HG02623 (cell line): ENCODE results near the gene MOK.

Source experiments
- ATAC-seq: cut with Tn5 transposase; IDR thresholded peaks from one replicate; pipeline ENCODE4 v1.9.1; 2021; ENCODE audit warnings: moderate library complexity; ENCODE audit not compliant: unreplicated experiment

Gene MOK

GRCh38 chr14:102285106-102285505 lies 19.9 kb downstream of the MOK start:
- no peak for ATAC-seq

DNA sequence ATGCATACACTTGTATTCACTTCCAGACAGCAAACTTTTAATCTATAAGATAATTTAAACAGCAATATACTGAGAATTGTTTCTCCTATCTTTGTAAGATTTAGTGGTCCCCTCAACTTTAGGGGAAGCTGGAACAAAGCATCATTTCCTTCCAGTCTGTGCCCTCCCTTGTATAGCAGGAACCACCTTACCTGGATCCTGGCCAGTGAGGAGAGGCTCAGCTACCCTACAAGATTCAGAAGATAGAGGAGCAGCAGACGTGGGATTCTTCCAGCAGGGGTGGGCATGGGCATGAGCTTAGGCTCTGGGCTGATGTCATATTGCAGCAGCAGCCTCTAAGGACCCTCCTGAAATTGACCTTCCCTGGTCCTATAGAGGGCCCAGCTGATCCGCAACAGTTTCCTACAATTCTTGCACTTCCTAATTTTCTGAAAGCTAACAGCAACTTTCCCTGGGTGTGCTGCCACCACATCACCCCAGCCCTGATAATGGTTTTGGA lies 21.3 kb downstream of the MOK start:
- no peak for ATAC-seq

- no peak for ATAC-seq
These were observed 22.1 kb downstream of the MOK start for GRCh38 chr14:102282751-102283465.

DNA sequence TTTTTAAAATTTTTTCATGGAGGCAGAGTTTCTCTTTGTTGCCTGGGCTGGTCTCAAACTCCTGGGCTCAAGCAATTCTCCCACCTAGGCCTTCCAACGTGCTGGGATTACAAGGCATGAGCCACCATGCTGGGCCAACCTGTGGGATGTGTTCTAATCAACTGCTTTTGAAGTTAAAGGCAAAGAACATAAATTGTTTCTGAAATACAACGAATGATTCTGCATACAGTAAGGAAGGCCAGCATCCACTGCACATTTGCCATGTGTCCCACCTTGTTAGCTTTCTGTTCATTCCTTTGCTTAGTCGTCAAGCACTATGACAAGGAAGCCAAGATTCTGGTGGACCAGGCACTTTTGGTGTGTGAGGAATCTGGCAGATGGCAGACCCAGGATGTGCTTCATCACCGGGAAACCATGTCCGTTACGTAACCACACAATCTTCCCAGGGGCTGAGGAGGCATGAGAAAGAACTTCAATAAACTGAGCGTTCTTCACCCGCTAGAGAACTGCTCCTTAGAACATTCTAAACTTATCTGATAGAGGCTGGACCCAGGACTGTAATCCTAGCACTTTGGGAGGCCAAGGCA lies 24.5 kb downstream of the MOK start:
- ATAC-seq, result no peak

- no peak for ATAC-seq
These were observed 25.1 kb downstream of the MOK start for GRCh38 chr14:102279688-102280348.

- no peak for ATAC-seq
These were observed 25.7 kb downstream of the MOK start for GRCh38 chr14:102279282-102279681.

DNA sequence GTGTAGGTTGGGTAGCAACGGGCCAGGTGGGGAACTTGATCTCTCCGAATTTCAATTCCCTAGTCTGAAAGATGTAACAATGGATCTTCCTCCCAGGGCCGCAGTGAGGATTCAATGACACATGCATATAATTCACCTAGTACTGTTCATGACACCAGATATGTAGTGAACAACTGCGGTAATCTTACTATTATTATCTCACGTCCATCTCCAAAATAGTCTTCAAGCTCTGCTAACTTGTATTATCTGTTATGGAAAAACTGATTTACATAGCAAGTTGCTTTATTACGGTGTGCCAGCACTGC lies 26.4 kb downstream of the MOK start:
- ATAC-seq, result no peak

DNA sequence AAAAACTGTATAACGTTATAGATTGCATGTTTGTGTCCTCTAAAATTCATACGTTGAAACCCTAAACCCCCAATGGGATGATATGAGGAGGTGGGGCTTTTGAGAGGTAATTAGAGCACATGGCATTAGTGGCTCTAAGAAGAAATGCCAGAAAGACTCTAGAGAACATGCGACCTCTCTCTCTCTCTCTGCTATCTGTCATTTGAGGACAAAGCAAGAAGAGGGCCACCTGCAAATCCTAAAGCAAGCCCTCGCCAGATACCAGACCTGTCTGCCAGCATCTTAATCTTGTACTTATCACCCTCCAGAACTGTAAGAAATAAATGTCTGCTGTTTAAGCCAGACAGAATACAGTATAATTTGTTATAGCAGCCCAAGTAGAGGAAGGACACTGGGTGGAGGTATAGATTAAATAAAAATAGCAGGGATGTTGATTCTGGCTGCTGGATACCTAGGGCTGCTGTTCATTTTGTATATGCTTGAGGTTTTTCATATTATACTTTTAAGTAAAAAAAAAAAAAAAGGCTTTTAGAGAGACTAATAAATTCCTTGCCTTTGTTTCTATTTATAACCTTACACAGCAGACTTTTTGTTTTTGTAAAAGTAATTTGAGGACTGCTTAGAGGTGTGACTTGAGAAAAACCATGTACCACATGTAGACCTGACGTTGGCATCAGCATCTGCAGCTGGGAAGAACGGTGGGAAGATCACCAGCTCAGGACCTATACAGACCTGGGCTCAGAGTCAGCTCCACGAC lies 26.9 kb downstream of the MOK start:
- no peak for ATAC-seq

GRCh38 chr14:102275866-102276265 lies 29.1 kb downstream of the MOK start:
- ATAC-seq, result no peak

- ATAC-seq, result no peak
These were observed 32.6 kb downstream of the MOK start for GRCh38 chr14:102272392-102272791.

- ATAC-seq, result no peak
These were observed 40.2 kb downstream of the MOK start for GRCh38 chr14:102264775-102265174.

DNA sequence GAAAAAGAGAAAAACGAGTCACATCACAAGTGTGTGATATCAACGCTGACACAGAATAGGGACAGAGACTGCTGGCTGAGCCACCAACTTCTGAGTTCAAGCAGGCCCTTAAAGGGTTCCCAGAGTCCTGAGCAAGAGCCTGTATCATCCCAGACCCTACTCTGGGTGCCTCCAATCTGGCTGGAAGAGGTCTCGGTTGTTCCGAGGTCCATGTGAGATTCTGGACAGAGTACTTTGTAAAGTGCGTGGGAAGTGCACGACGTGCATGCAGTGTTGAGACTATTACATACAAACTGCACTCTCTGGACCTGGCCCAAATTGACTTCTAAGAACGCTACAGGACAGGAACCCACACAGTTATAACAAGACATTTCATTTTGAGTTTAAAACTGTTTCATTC lies 40.6 kb downstream of the MOK start:
- no peak for ATAC-seq

DNA sequence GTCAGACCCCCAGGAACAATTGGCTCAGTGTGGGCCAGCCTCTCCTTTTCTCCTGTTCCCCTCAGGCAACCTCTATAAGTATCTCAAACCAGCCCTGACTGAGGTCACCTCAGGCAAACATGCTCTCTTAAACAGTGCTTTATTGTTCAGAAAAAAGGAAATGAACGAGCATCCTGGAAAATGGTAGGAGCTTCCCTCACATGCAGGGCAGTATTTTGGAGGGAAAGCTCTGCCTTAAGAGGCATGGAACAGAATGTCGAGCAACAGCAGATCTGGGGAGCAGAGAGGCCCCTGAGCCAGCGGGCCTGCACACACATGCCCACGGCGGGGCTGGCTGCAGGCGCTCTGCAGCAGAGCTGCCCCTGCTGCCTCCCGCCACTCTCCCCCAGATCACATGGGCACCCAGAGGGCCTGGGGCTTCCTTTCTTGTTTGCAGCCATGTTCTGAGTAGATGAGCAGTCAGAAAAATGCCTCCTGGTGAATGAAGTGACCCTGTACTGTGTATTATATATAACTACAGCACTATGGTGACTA lies 42.0 kb downstream of the MOK start:
- no peak for ATAC-seq

GRCh38 chr14:102258136-102258535 lies 46.8 kb downstream of the MOK start:
- no peak for ATAC-seq

DNA sequence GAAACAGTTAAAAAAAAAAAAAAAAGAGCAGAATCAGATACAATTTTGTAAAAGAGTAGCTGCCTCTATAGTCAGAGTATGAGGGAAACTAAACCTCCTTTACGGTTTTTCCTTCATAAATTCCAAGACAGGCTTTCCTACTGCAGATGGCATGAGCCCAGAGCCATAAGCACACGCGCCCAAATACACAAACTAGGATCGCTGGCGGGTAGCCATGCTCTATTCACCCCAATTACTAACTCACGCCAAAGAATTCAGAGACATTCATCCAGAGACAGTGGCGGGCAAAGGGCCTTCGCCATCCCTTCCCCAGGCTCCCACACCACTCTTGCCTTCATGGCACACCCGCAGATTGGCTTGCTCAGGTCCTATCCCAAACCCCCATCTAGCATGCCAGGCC lies 48.2 kb downstream of the MOK start:
- no peak for ATAC-seq

GRCh38 chr14:102255401-102256190 lies 49.4 kb downstream of the MOK start:
- ATAC-seq, result no peak

DNA sequence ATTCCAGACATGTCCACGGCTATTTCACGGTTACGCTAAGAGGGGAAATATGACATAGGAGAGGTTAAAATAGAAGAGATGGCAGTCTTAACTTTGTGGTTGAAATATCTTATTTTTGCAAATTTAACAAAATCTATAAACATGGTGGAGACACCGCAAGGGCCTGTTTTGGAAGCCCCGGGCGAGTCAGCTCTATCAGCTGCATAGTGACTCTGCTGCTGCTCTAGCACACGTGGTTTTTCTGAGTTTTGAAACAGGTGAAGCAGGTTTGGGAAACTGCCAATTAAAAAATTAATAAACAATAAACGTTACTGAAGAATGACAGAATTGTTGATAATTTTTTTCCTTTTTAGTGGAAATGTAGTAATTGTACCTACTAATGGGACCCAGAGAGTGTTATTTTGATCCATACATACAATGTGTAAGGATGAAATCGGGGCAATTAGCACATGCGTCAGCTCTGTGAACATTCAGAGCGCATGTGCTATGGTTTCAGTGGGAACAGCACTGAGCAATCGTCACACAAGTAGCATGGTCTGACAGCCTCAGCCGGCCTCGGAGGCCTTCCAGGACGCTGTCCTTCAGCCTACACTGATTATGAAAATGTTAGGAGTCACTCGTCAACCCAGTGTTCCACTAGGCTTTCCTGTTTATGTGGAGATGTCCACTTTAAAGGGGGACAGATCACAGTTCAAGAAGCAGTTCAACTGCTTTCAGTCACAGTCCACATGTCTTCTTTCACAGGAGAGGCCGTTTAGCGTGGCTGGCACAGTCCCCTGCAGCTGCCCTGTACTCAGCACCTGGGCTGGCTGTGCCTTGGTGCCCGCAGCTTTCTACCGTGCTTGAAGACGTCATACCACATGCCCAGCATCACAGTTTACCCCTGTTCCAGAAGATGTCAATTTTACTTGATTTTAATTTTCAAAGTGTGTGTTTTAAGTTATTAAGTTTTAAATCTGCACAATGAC lies 51.8 kb downstream of the MOK start:
- no peak for ATAC-seq

- no peak for ATAC-seq
These were observed 53.8 kb downstream of the MOK start for GRCh38 chr14:102251161-102251560.

DNA sequence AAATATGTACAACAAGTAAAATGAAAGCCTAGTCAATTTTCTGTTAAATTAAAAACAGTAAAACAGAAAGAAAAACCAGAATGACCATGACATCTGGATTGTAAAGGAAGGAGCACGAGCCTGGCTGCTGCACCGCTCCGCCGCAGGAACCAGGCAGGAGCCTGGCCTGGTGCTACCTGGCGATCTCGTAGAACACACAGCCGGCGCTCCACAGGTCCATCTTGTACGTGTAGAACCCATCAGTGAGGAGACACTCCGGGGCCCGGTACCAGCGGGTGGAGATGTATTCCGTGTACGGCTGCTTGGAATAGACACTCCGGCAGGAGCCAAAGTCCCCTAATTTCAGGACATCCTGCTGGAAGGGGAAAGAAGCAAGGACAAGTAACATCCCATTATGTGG lies 54.3 kb downstream of the MOK start:
- ATAC-seq, result no peak
